GM12892 (cell line): Measurements from ENCODE around the gene C20orf204.

Source experiments
- POLR2A ChIP-seq: IDR thresholded peaks from 2 replicates; pipeline ENCODE4 v1.6.1; 2011; ENCODE audit warnings: low read depth, low read length, control low read depth
- POLR2AphosphoS5 ChIP-seq: IDR thresholded peaks from 2 replicates; pipeline ENCODE4 v1.6.1; 2011; ENCODE audit warnings: low read depth, low read length, control low read depth

GRCh38 chr20:64062276-64062595, 26.3 kb downstream of the C20orf204 start:
- TF ChIP-seq POLR2A, result no peak
- no peak for TF ChIP-seq POLR2AphosphoS5
